Stimulated activated CD4-positive, alpha-beta T cell treated with anti-CD3 and anti-CD28 coated beads, TNF-alpha, amount 100 ng/mL, for 24 hours (primary cell): ENCODE results near the gene MAB21L4.

Experiments
- DNase-seq, 3 experiments: peaks; one replicate each; pipeline ENCODE4 v3.0.0-alpha.2; 2020; ENCODE audit warnings: low read depth in 3 of 3

MAB21L4 gene

DNA sequence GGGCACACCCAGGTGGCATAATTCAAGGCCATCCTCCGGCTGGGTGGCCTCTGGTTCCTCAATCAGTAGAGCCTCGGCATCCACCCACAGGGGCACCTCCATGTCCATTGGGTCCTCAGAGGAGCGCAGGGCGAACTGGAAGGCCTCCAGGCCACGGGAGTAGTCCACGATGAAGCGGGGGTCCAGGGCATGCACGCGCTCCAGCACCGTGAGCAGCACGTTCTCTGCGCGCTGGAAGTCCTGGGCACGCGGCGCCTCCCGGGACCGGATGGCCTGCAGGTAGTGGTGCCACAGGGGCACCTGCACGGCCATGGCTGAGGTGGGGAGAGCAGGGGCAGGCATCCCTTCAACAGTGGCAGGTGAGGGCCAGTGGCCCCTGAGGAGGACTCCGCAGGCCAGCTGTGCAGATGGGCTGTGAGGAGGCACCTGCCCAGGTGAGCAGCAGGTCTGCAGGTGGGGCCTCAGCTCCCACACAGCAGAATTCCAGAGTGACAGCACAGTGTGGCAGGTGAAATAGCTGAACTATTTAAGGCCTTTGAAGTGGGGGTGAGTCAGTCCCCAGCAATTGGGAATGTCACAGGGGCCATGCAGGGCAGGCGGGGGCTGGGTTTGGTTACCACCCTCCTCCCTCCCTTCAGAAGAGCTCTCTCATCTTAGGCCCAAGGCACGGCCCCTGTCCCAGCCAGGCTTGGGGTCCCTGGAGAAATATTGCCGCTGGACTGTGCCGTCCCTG is at the start of gene MAB21L4:
Gene MAB21L4, minus strand, starts transcription at position 501 of the 733 bp plus-strand sequence. Its CDS starts 159 bp downstream, at position 342.
- no peak for DNase-seq

GRCh38 chr2:240936106-240936505 is 40.1 kb upstream of the MAB21L4 start:
- no peak for DNase-seq

GRCh38 chr2:240935103-240935876 is 39.3 kb upstream of the MAB21L4 start:
- no peak for DNase-seq

GRCh38 chr2:240934701-240935102 is 38.7 kb upstream of the MAB21L4 start:
- no peak for DNase-seq

- DNase-seq = no peak
Measured at GRCh38 chr2:240933966-240934700, 38.2 kb upstream of the MAB21L4 start.

GRCh38 chr2:240933048-240933965 is 37.4 kb upstream of the MAB21L4 start:
- no peak for DNase-seq

DNA sequence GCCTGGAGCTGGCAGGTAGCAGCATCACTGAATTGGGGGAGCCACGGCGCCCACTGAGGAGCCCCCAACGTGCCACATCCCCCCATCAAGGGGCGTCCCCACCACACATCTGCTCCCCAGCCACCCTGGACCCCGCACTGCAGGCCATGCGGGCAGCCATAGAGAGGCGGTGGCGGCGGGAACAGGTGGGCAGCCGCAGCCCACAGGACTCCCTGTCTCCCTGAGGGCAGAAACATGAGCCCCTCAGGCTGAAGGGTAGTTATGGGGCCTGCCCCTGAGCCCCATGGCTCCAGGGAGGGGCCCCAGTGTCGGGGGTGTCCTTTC is 36.7 kb upstream of the MAB21L4 start:
- no peak for DNase-seq

GRCh38 chr2:240932001-240932723 is 36.2 kb upstream of the MAB21L4 start:
- DNase-seq = no peak

DNA sequence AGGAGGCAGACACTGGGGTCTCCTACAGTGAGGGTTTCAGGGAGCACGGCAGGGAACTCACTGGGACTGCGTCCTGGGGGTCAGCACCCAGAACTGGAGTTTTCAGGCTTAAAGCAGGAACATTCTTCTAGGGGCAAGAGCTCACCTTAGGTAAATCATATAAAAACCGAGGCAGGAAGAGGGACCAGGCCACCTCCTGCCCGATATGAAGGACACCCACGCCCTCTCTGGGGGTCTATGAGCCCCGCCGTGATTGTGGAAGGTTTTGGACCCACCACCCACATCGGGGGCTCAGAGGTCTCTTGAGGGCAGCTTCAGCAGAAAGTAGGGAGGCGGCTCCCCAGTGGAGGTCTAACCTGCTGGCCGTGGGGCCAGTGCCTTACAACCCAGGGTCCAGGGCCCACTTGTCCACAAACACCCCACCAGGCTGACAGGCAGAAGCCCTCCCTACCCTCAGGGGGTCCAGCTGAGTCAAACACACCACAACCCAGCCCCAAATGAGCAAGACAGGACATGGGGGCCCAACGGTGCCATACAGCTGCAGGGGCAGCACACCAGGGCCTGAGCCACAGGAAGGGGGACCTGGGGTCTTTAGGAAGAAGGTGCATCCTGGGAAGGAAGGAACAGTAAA is 35.5 kb upstream of the MAB21L4 start:
- DNase-seq = no peak

DNA sequence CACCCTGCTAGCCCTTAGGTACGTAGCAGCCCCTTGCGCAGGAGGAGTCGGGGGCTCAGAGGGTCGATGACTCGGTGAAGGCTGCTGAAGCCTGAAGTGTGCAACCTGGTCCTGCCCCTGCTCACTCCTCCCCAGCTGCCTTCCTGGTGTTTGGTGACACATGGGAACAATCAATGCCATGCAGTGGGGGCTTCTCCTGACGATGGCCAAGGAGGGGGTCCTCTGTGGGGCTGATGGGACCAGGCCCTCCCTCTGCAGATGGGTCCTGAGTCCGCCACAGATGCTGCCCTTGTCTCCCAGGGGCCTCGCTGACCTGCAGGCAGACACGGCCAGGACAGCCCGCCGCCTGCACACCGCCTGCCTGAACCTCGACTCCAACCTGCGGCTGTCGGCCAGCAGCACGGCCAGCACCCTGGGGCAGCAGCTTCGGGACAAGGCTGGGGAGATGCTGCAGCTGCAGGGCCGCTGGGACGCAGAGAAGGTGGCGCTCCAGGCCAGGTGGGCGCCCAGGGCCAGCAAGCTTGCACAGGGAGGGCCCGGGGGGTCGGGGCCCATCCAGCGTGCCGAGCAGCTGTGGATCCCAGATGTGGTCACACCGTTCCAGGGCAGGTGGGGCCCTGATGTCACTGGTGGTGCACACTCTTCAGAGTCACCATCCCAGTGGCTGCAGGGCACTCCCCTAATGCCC is 34.8 kb upstream of the MAB21L4 start:
- DNase-seq = no peak

DNA sequence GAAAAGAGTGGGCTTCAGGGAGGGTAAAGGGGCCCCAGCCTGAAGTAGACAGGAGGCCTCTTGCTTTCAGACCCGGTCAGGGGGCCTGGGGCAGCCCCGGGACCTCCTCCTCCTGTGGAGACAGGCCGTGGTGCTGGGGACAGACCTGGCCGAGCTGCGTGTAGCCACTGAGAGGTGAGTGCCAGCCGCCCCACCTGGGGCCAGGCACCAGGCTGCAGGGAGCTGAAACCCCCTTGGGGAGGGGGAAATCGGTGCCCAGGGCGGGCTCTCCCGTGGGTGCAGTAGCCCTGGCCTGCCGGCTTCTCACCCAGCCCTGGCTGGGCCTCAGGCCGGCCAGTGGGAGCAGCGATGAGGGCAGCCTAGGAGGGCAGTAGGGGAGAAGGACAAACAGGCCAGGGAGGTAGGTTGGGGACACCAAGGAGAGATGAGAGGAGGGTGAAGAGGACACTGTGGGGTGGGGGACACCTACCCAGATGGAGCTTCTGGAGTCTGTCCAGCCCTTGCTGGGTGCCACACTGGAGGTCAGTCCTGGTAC is 34.2 kb upstream of the MAB21L4 start:
- no peak for DNase-seq

DNA sequence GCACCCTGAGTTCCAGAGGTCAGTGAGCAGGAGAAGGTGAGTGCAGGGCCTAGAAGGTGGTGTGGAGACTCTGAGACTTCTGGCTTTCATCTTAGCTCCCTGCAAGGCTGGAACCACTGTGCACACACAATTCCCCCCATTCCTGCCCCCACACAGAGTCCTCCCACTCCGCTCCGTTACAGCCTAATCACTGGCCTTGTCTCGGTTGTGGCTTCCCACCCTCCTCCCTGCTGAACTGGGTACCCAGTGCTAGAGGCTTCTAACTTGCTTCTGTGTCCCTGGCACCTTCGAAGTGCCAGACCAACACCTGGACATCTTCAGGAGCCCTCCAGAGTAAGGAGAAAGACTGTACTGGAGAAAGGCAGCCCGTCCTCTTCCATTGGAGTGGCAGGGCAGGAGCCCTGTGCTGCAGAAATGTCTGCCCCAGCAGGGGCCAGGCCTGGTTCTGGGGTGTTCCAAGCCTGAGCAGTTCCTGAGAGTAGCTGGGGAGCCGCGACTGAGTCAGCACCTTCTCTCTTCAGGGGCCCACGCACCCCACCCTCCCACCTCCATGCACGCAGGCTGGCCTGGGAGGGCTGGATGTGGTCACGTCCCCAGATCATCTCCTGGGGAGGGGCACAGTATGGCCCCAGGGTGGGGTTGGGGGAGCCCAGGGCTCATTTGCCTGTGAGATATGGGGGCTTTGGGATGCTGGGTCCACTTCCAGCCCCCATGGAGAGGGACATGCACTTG is 33.6 kb upstream of the MAB21L4 start:
- no peak for DNase-seq

DNA sequence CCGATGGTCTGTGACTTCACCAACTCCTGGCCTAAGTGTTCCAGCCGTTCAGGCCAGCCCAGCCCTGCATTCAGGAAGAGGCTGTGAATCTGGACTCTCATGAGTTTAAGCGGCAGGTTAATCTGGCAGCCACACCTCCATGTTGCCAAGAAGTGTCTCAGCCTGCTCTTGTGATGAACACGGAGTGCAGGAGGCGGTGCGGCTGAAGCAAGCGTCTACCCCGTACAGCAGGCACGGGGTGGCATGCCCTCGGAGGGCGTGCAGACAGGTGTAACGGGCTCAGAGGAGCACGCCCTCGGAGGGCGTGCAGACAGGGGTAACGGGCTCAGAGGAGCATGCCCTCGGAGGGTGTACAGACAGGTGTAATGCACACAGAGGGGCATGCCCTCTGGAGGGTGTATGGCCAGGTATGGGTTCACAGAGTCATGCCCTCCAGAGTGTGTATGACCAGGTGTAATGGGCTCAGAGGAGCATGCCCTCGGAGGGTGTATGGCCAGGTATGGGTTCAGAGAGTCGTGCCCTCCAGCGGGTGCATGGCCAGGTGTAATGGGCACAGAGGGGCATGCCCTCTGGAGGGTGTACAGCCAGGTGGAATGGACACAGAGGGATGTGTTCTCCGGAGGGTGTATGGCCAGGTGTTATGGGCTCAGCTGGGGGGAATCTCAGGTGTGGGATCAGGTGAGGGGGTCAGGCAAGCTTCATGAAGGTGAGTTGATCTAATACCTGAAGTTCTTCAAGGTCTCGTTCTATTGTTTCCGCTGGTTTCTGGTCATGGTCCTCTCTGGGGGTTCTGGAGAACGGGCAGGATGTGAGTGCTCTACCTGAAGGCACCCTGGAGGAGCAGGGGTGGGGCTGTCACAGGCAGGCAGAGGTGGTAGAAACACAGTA is 32.8 kb upstream of the MAB21L4 start:
- no peak for DNase-seq

DNA sequence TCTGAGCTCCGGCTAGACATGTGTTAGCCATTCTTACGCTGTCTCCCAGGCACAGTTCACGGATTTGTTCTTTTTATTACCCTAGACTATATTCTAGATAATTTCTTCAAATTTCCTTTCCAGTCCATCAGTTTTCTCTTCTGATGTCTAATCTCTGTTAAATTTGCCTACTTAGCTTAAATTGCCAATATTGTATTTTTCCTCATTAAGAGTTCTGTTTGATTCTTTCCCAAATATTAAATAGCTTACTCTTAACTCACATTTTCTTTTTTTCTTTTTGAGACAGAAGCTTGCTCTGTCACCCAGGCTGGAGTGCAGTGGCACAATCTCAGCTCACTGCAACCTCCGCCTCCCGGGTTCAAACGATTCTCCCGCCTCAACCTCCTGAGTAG is 31.4 kb upstream of the MAB21L4 start:
- DNase-seq = no peak

- DNase-seq = no peak
Measured at GRCh38 chr2:240926516-240927389, 30.8 kb upstream of the MAB21L4 start.

- no peak for DNase-seq
Measured at GRCh38 chr2:240925568-240926515, 29.9 kb upstream of the MAB21L4 start.
